Neural progenitor cell (in vitro differentiated cells): ENCODE results near the gene DUSP12. TPM values are rescaled to one million over a fixed set of nuclear protein-coding genes. Genes with fewer than 3 reads are reported as not detected.

Source experiments
- DNase-seq: peaks from one replicate; pipeline ENCODE4 v3.0.0-alpha.2; 2016; ENCODE audit warnings: low spot score
- H2AFZ ChIP-seq: fragments of 200-600 bp; sonication (generic); replicated peaks from 2 replicates; pipeline ENCODE4 v1.6.1; 2016; ENCODE audit warnings: antibody characterized with exemption
- H3F3A ChIP-seq: fragments of 200-600 bp; sonication (generic); 2 replicates; pipeline ENCODE4 v1.6.1; 2016; ENCODE audit warnings: antibody characterized with exemption, low read depth
- H3K27ac ChIP-seq: fragments of 200-600 bp; sonication (generic); 2 replicates; pipeline ENCODE4 v1.5.1; 2016; ENCODE audit warnings: mild to moderate bottlenecking
- H3K27me3 ChIP-seq: fragments of 200-600 bp; sonication (generic); 2 replicates; pipeline ENCODE4 v1.6.1; 2016; ENCODE audit warnings: mild to moderate bottlenecking, moderate library complexity
- H3K36me3 ChIP-seq: fragments of 200-600 bp; sonication (generic); 2 replicates; pipeline ENCODE4 v1.5.1; 2016
- H3K4me1 ChIP-seq: fragments of 200-600 bp; sonication (generic); 2 replicates; pipeline ENCODE4 v1.6.1; 2016; ENCODE audit warnings: mixed run types
- H3K4me2 ChIP-seq: fragments of 200-600 bp; sonication (generic); 2 replicates; pipeline ENCODE4 v1.6.1; 2016
- H3K4me3 ChIP-seq: fragments of 200-600 bp; sonication (generic); 2 replicates; pipeline ENCODE4 v1.5.1; 2016
- H3K79me2 ChIP-seq: fragments of 200-600 bp; sonication (generic); 2 replicates; pipeline ENCODE4 v1.6.1; 2016; ENCODE audit warnings: low read depth
- H3K9ac ChIP-seq: fragments of 200-600 bp; sonication (generic); 2 replicates; pipeline ENCODE4 v1.6.1; 2016
- H3K9me3 ChIP-seq: fragments of 200-600 bp; sonication (generic); 2 replicates; pipeline ENCODE4 v1.5.1; 2016; ENCODE audit warnings: low read depth
- H4K20me1 ChIP-seq: fragments of 200-600 bp; sonication (generic); 2 replicates; pipeline ENCODE4 v1.6.1; 2016; ENCODE audit warnings: low read depth
- H3K27ac Mint-ChIP-seq: 3 replicates; pipeline ENCODE4 v1.8.0; 2021; ENCODE audit warnings: mixed read lengths
- H3K27me3 Mint-ChIP-seq: 2 replicates; pipeline ENCODE4 v1.8.0; 2022; ENCODE audit warnings: low read depth, mild to moderate bottlenecking, inconsistent platforms, moderate library complexity, mixed read lengths; ENCODE audit not compliant: insufficient read depth
- H3K36me3 Mint-ChIP-seq: 3 replicates; pipeline ENCODE4 v1.8.0; 2021; ENCODE audit warnings: mixed read lengths
- H3K4me1 Mint-ChIP-seq: 3 replicates; pipeline ENCODE4 v1.8.0; 2021; ENCODE audit warnings: mixed read lengths
- H3K4me3 Mint-ChIP-seq: 3 replicates; pipeline ENCODE4 v1.8.0; 2021; ENCODE audit warnings: mild to moderate bottlenecking, moderate library complexity, mixed read lengths
- H3K9me3 Mint-ChIP-seq: 3 replicates; pipeline ENCODE4 v1.8.0; 2020; ENCODE audit warnings: mixed read lengths
- CTCF ChIP-seq: fragments of 200-600 bp; sonication (generic); IDR thresholded peaks from 2 replicates; pipeline ENCODE4 v1.5.1; 2017; ENCODE audit warnings: antibody characterized with exemption, mild to moderate bottlenecking
- EZH2 ChIP-seq: fragments of 200-600 bp; sonication (generic); IDR thresholded peaks from 2 replicates; pipeline ENCODE4 v1.6.1; 2017; ENCODE audit warnings: antibody characterized with exemption, mild to moderate bottlenecking, moderate library complexity
- EZH2phosphoT487 ChIP-seq: fragments of 200-600 bp; sonication (generic); IDR thresholded peaks from 2 replicates; pipeline ENCODE4 v1.6.1; 2017; ENCODE audit warnings: antibody characterized with exemption
- total RNA-seq: library from RNA; depleted of rRNA; stranded (reverse); fragments of >200 nt; gene quantifications from 2 replicates; pipeline ENCODE4 v1.2.3, GENCODE V29; 2015; ENCODE audit warnings: low replicate concordance

DUSP12 gene
- total RNA-seq, 1 donor from 2014 or later = 81.1 TPM

GRCh38 chr1:161733526-161733925, 16.1 kb upstream of the DUSP12 start:
- no peaks in the 10 kb centered on the region for H3K9me3 Mint-ChIP-seq
- no peak overlapping the region for H3K27ac Mint-ChIP-seq

DNA sequence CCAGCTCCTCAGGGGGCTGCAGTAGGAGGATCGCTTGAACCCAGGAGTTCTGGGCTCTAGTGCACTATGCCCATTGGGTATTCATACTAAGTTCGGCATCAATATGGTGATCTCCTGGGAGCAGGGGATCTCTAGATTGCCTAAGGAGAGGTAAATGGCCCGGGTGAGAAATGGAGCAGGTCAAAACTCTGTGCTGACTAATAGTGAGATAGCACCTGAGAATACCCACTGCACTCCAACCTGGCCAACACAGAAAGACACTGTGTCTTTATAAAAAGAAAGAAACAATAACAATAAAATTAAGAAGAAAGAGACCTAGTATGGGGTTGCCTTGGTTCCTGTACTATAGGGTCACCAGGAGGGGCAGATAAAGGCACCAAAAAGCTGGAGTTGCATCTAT, 13.7 kb upstream of the DUSP12 start:
- no peak overlapping the region for H2AFZ ChIP-seq
- H3K79me2 ChIP-seq = no peaks in the 10 kb centered on the region
- H3K4me2 ChIP-seq = no peak overlapping the region
- H3K9me3 Mint-ChIP-seq = no peaks in the 10 kb centered on the region
- H3K4me3 Mint-ChIP-seq = no peak overlapping the region
- H3K27me3 Mint-ChIP-seq = peaks cover 9% of the 10 kb centered on the region
- H3K27me3 ChIP-seq = peaks cover 16% of the 10 kb centered on the region
- no peak for DNase-seq
- no peaks in the 10 kb centered on the region for H3K9me3 ChIP-seq
- no peak overlapping the region for H3K9ac ChIP-seq
- H3K27ac ChIP-seq = no peak overlapping the region
- TF ChIP-seq EZH2 (no peak), EZH2phosphoT487 (no peak), CTCF (no peak)
- H3F3A ChIP-seq = peaks cover 7% of the 10 kb centered on the region
- no peaks in the 10 kb centered on the region for H4K20me1 ChIP-seq
- H3K36me3 ChIP-seq = no peaks in the 10 kb centered on the region
- H3K4me1 ChIP-seq = no peaks in the 10 kb centered on the region
- no peaks in the 10 kb centered on the region for H3K36me3 Mint-ChIP-seq
- no peaks in the 10 kb centered on the region for H3K4me1 Mint-ChIP-seq
- no peak overlapping the region for H3K27ac Mint-ChIP-seq
- H3K4me3 ChIP-seq = no peak overlapping the region

More at GRCh38 chr1:161733526-161733925, 16.1 kb upstream of the DUSP12 start:
- no peaks in the 10 kb centered on the region for H3K36me3 Mint-ChIP-seq
- no peaks in the 10 kb centered on the region for H3K4me1 Mint-ChIP-seq
- Histone ChIP-seq H4K20me1 (no peaks in the 10 kb centered on the region), H3K4me2 (no peak overlapping the region), H3K27me3 (peaks cover 39% of the 10 kb centered on the region), H3K9ac (no peak overlapping the region), H3K36me3 (no peaks in the 10 kb centered on the region), H3K4me3 (no peak overlapping the region), H3K9me3 (no peaks in the 10 kb centered on the region), H3K27ac (no peak overlapping the region), H3K79me2 (no peaks in the 10 kb centered on the region), H2AFZ (no peak overlapping the region), H3F3A (peaks cover 7% of the 10 kb centered on the region), H3K4me1 (no peaks in the 10 kb centered on the region)
- no peak overlapping the region for H3K4me3 Mint-ChIP-seq
- no peak for TF ChIP-seq CTCF
- TF ChIP-seq EZH2phosphoT487 = no peak
- TF ChIP-seq EZH2 = no peak
- H3K27me3 Mint-ChIP-seq = peaks cover 7% of the 10 kb centered on the region
- DNase-seq = no peak

- Histone ChIP-seq H3K4me2 (no peak overlapping the region), H3K9me3 (no peaks in the 10 kb centered on the region), H3K27me3 (peaks cover 11% of the 10 kb centered on the region), H3K9ac (no peak overlapping the region), H4K20me1 (no peaks in the 10 kb centered on the region), H3K79me2 (no peaks in the 10 kb centered on the region), H3K36me3 (no peaks in the 10 kb centered on the region), H3K4me1 (no peaks in the 10 kb centered on the region), H2AFZ (peak overlapping the region; percentile 15), H3F3A (peaks cover 7% of the 10 kb centered on the region), H3K27ac (no peak overlapping the region), H3K4me3 (no peak overlapping the region)
- no peaks in the 10 kb centered on the region for H3K36me3 Mint-ChIP-seq
- no peak overlapping the region for H3K4me3 Mint-ChIP-seq
- H3K4me1 Mint-ChIP-seq = no peaks in the 10 kb centered on the region
- H3K9me3 Mint-ChIP-seq = no peaks in the 10 kb centered on the region
- H3K27me3 Mint-ChIP-seq = peaks cover 8% of the 10 kb centered on the region
- TF ChIP-seq EZH2phosphoT487 = no peak
- no peak for TF ChIP-seq CTCF
- TF ChIP-seq EZH2 = no peak
- no peak overlapping the region for H3K27ac Mint-ChIP-seq
- no peak for DNase-seq
These were observed 13.1 kb upstream of the DUSP12 start for GRCh38 chr1:161736335-161736969.
